OCI-M1 (cell line): Measurements from ENCODE around the gene RPS6KA2.

ENCODE experiments used
- DNase-seq: peaks from one replicate; lab custom pipeline; 2025; lab: John Stamatoyannopoulos, UW

Gene RPS6KA2

GRCh38 chr6:166485651-166486535 lies 141.2 kb downstream of the RPS6KA2 start:
- no peak for DNase-seq

GRCh38 chr6:166484863-166485262 lies 142.2 kb downstream of the RPS6KA2 start:
- DNase-seq: no peak

- no peak for DNase-seq
These were observed 143.3 kb downstream of the RPS6KA2 start for GRCh38 chr6:166483573-166484250.

- DNase-seq: no peak
These were observed 144.0 kb downstream of the RPS6KA2 start for GRCh38 chr6:166483026-166483425.

- DNase-seq: no peak
These were observed 148.1 kb downstream of the RPS6KA2 start for GRCh38 chr6:166478782-166479592.

- DNase-seq: no peak
These were observed 149.2 kb downstream of the RPS6KA2 start for GRCh38 chr6:166477647-166478365.

- DNase-seq: no peak
These were observed 150.3 kb downstream of the RPS6KA2 start for GRCh38 chr6:166476634-166477215.

- DNase-seq: no peak
These were observed 150.9 kb downstream of the RPS6KA2 start for GRCh38 chr6:166476061-166476591.

- no peak for DNase-seq
These were observed 152.1 kb downstream of the RPS6KA2 start for GRCh38 chr6:166474721-166475565.

GRCh38 chr6:166473886-166474571 lies 153.0 kb downstream of the RPS6KA2 start:
- no peak for DNase-seq

- DNase-seq: no peak
These were observed 154.4 kb downstream of the RPS6KA2 start for GRCh38 chr6:166472636-166473035.

GRCh38 chr6:166471797-166472260 lies 155.2 kb downstream of the RPS6KA2 start:
- no peak for DNase-seq

GRCh38 chr6:166470863-166471410 lies 156.1 kb downstream of the RPS6KA2 start:
- DNase-seq: no peak

GRCh38 chr6:166470029-166470862 lies 156.8 kb downstream of the RPS6KA2 start:
- no peak for DNase-seq

- no peak for DNase-seq
These were observed 157.6 kb downstream of the RPS6KA2 start for GRCh38 chr6:166469426-166469961.

- DNase-seq: no peak
These were observed 159.5 kb downstream of the RPS6KA2 start for GRCh38 chr6:166467436-166468000.
